ENCODE results near the gene PCSK7. TPM values are rescaled to one million over a fixed set of nuclear protein-coding genes. Genes with fewer than 3 reads are reported as not detected.

The PCSK7 gene
- total and polyA plus RNA-seq, 2 of the 8 experiments (the other 6 are each of a cell fraction or from before 2014, with no cell fraction given), result 23.4 to 38.5 TPM

DNA sequence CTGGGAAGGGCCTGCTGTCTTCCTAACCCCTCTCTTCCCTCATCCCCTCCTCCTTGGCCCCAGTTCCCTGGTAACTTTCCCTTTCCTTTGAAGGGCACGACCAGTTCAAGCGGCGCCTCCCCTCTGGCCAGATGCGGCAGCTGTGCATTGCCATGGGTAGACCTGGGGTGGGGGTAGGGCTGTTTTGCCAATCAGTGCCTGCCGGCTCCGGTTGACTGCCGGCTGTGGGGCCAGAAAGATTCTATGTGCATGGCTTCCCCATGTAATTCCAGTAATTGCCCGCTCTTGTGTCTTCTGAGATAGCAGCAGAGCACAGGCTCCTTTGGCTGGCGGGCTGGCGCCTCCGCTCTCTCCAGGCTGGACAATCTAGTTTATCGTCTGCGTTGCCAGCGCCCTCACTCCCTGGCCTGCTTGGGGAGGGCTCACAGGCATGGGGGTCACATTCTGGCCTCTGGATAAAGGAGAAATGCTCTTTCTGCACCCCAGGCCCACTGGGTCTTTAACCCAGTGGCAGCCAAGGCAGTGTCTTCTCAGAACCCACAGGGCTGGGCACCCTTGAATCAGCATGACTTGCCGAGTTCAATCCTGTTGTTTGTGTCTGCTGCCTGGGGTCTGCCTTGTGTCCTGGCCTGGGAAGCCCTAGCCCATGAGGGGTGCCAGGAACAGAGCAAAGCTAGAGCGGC lies 43.9 kb downstream of the PCSK7 start (continued):
- TF ChIP-seq RXRA (IDR thresholded peaks at IDR 0.05; ENCODE audit: insufficient read depth, low read depth, low read length), result no peak
- no peak for TF ChIP-seq YY1 (IDR thresholded peaks at IDR 0.05; ENCODE audit: low read depth, low read length)
- no peak for TF ChIP-seq RNF2 (IDR thresholded peaks at IDR 0.05; ENCODE audit: borderline replicate concordance, low read depth, low read length, missing control alignments, poor library complexity, severe bottlenecking)
- TF ChIP-seq RFX5 (IDR thresholded peaks at IDR 0.05; ENCODE audit: borderline replicate concordance, low read depth, low read length), result no peak
- TF ChIP-seq, protein P1, sequence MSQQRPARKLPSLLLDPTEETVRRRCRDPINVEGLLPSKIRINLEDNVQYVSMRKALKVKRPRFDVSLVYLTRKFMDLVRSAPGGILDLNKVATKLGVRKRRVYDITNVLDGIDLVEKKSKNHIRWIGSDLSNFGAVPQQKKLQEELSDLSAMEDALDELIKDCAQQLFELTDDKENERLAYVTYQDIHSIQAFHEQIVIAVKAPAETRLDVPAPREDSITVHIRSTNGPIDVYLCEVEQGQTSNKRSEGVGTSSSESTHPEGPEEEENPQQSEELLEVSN (IDR thresholded peaks at IDR 0.05), result no peak
- TF ChIP-seq USF2 (IDR thresholded peaks at IDR 0.05; ENCODE audit: low read length), result no peak
- no peak for TF ChIP-seq SP2 (IDR thresholded peaks at IDR 0.05; ENCODE audit: low read length)
- TF ChIP-seq SP4 (IDR thresholded peaks at IDR 0.05; ENCODE audit: low read length), result no peak

Measured in H1 (cell line).